HG03095 (cell line): ENCODE measurements around the gene DGKB.

Source experiments
- ATAC-seq: cut with Tn5 transposase; IDR thresholded peaks from one replicate; pipeline ENCODE4 v1.9.1; 2021; ENCODE audit warnings: moderate library complexity; ENCODE audit not compliant: unreplicated experiment

Gene DGKB

DNA sequence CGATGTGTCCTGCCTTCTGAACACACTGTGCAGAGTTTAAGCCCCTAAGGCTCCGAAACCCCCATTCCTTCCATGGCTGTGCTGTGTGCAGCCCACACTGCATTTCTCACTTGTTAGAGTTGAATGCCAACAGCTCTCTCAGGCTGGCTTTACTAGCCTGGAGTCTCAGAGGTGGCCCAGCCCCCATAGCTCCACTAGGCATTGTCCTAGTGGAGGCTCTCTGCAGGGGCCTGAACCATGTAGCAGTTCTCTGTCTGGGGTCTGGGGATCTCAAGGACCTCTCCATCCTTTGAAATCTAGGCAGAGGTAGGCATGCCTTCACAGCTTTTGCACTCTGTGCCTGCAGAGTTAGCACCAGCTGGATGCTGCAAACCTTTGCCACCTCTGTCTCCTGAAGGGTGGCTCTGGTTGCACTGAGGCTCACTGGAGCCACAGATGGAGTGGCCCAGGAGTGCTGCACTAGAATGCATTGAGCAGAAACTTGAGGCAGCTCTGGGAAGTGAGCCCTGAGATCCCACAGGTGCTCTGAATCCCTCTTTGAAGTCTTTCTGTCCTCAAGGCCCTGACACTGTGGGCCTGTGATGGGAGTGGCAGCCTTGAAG lies 301.7 kb downstream of the DGKB start:
- no peak for ATAC-seq

GRCh38 chr7:14598978-14599377 lies 303.6 kb downstream of the DGKB start:
- ATAC-seq, result no peak

DNA sequence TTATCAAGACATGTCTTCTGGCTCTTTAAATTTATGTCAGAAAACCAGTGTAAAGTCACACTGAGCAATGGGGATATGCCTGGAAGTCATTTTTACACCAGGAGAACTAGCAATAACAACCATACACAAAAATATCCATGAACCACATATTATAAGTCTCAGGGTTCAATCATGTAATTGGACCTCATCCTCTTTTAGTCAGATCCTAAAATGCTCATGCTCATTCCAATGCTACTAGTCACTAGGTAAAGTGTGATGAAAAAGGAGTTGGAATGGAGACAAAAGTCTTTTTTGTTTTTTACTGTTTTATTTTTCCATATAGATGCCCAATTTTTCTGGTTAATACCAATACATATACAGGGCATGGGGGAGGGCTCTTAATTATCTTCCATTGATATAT lies 306.1 kb downstream of the DGKB start:
- no peak for ATAC-seq

GRCh38 chr7:14590206-14590605 lies 312.3 kb downstream of the DGKB start:
- no peak for ATAC-seq

GRCh38 chr7:14585232-14585631 lies 317.3 kb downstream of the DGKB start:
- no peak for ATAC-seq

DNA sequence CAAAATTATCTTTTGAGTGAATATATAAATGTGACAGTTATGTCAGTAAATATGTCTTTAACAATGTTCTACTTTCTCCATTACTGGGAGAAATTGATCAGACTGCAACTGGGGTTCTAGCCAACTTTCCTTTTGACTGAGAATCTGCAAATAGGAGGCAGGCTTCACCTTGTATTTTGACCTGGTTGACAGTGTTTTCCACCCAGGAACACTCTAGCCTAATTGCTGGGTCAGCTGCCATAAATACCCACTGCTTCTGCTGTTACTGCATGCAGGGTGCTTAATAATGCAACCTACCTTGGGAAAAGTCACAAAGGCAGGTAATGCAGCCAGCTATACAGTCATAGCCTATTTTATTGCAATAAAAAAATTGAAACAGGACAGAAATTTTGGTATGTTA lies 319.0 kb downstream of the DGKB start:
- no peak for ATAC-seq

- ATAC-seq, result no peak
Observed at GRCh38 chr7:14582010-14582409, 320.5 kb downstream of the DGKB start.

- no peak for ATAC-seq
Observed at GRCh38 chr7:14579971-14580370, 322.6 kb downstream of the DGKB start.

DNA sequence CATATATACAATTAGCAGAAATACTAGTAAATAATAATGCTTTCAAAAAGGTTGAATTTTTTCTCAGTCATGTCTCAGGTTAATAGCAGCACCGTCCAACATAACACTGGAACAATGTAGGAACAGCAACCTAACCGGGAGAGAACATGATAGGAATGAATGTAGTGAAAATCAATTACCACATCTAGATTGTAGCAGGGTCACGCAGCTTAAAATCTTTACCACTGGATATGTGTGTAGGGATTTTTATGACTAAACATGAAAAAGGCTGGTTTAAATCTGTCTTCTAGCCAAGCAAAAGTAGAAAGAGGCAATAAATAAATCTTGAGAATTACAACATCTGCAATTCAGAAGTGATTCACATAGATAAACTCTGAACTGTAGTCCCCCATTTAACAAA lies 326.0 kb downstream of the DGKB start:
- ATAC-seq, result no peak

DNA sequence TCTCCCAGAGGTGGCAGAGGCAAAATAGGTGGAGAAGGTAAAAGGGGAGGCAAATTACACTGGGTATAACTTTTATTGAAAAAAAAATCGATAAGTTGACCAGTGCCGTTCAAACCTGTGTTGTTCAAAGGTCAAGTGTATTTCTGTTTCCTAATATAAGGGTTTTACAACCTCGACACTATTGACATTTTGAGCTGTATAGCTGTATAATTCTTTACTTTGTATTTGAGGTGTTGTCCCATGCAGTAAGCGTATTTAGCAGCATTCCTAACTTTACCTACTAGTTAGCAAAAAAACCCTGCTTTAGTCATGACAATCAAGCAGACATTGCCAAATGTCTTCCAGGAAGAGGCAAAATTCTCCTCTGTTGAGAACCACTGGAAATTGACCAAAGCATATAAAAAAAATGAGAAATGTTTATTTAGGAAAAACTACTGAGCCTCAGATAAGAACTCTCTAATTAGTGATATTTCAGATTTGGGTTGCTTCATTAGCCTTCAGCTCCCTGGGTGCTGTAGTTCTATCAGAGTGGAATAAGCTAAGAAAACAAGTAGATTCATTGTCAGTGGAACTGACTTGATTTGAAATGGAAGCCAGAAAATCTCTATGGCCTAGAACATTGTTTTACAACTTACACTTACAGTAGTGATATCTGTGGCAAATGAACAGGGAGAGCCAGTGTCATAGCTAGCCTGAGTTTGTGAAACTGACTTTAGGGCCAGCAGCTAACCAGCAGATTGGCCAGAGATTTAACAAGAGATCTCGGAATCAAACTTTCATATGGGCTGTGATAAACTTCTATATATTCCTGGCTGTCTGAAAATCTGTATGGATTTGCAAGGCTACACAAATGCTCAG lies 331.6 kb downstream of the DGKB start:
- ATAC-seq, result no peak

DNA sequence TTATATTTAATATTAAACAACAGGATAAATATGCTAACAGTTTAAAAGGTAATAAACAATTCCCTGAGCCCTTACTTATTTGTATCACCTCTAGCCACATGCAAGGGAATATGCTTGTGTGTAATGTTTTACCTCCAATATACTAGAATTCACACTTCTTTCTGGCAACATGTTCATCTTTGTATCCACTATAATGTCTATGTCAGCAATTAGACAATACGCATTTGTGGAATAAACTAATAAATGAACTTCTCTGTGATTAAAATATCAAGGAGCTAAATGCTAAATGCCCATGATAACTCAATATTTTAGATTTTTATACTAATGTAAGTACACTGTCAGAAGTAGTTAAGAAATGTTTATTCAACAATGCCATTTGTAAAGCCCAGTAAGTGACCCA lies 350.5 kb downstream of the DGKB start:
- no peak for ATAC-seq

GRCh38 chr7:14551310-14551709 lies 351.2 kb downstream of the DGKB start:
- no peak for ATAC-seq

DNA sequence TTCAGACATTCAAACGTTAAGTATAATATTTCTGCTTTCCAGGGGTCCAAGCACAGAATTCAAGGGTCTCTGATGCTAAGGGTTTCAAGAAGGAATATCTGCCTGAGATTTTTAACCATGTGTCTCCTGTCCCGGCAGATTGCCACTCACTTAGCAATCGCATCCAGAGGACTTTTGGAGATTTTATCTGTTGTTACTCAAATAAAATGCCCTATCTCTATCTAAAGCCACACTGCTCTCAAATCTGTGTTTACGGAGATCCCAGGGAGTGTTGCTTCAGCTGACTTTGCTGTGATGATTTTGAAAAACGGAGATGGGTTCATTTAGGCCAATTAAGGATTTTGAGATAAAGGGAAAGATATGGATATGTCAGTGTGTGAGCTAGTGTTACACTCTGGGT lies 359.9 kb downstream of the DGKB start:
- no peak for ATAC-seq

- ATAC-seq, result no peak
Observed at GRCh38 chr7:14521183-14521582, 381.4 kb downstream of the DGKB start.

DNA sequence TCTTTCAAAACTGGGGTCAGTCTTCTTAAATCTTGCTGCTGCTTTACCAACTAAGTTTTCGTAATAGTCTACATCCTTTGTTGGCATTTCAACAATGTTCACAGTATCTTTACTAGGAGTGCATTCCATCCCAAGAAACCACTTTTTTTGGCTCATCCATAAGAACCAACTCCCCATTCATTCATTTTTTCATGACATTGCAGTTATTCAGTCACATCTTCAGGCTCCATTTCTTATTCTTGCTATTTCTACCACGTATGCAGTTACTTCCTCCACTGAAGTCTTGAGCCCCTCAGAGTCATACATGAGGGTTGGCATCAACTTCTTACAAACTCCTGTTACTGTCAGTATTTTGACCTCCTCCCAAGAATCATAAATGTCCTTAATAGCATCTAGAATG lies 392.3 kb downstream of the DGKB start:
- ATAC-seq, result no peak

DNA sequence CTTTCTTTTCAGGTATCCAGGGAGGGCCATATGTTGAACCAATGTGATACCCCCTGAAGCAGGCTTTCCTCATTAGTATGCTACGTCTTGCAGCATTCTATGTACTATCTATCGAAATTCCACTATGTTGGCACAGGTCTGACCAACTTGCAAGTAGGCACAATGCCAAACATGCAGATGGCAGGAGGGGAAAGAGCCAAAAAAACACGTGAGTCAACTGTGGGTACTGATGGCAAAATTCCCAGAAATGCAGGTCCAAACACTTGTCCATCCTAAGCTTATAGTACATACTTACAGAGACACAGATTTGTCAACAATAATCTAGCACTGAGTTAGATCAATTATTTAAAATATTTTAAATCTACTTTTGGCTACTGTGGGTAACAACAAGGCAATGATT lies 394.9 kb downstream of the DGKB start:
- ATAC-seq, result no peak

- ATAC-seq, result no peak
Observed at GRCh38 chr7:14505906-14506305, 396.6 kb downstream of the DGKB start.

DNA sequence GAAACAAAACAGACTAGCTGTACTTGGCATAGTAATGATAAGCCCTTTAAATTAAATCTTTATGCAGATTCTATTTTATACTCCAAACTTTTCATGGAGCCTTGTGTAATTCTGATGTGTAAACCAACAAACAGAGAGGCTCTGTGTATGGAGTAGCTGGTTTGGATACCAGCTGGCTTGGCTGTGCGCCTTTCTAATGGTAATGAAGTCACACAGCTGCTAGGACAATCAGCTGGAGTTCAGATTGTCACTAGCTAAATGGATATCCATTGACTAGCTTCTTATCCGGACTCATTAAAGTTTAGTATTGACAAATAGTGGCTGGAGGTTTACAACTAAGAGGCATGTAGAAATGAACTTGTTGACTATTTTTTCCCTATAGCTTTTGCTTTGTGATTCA lies 398.4 kb downstream of the DGKB start:
- ATAC-seq, result no peak

GRCh38 chr7:14503623-14504022 lies 398.9 kb downstream of the DGKB start:
- ATAC-seq, result no peak

DNA sequence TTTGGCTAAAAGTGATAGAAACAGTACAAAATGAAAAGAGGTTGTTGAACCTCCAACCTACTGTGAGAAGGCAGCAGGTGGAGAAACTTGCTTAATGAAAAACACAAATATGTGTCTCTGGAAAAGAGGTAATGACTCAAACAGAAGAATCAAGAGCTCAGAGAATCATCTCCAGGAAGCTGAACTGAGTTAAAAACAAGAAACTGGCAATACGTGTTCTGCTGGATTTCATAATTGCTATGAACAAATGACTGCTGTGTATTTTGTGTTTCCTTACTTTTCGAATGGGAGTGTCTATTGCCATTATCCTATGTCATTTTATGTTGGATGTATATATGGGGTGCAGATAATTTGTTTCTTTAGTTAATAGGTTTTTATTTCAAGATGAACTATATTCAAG lies 401.1 kb downstream of the DGKB start:
- ATAC-seq, result no peak

DNA sequence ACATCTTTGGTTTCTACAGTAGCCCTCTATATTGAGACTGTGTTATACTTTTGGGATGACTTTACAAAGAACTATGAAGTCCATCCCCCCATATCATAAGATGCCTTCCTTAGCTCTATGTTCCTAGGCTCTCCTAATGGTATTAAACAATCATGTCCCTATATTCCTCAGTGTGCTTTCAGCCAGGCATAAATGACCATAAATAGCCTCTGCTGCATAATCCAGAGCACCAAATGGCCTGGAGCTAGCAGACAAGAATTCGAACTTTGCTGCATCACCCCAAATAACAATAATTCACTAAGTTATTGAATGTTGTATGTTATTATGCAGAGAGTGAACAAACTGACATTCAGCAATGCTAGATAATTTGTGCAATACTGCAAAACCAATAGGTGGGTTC lies 405.2 kb downstream of the DGKB start:
- no peak for ATAC-seq

GRCh38 chr7:14495633-14496032 lies 406.9 kb downstream of the DGKB start:
- no peak for ATAC-seq
